Activated CD8-positive, alpha-beta memory T cell treated with anti-CD3 and anti-CD28 coated beads for 1 hour (primary cell): ENCODE measurements around the gene TTLL4.
"Not testable (repeated sequence)": the region's sequence is repeated elsewhere in the genome, so short reads cannot be mapped to it uniquely, and the experiment has no call there.

Experiments used
- DNase-seq, 2 donors: peaks; one replicate each; pipeline ENCODE4 v3.0.0-alpha.2; 2020; ENCODE audit warnings: low read depth in 1 of 2; ENCODE audit errors: extremely low read depth in 1 of 2

TTLL4 gene, protein sequence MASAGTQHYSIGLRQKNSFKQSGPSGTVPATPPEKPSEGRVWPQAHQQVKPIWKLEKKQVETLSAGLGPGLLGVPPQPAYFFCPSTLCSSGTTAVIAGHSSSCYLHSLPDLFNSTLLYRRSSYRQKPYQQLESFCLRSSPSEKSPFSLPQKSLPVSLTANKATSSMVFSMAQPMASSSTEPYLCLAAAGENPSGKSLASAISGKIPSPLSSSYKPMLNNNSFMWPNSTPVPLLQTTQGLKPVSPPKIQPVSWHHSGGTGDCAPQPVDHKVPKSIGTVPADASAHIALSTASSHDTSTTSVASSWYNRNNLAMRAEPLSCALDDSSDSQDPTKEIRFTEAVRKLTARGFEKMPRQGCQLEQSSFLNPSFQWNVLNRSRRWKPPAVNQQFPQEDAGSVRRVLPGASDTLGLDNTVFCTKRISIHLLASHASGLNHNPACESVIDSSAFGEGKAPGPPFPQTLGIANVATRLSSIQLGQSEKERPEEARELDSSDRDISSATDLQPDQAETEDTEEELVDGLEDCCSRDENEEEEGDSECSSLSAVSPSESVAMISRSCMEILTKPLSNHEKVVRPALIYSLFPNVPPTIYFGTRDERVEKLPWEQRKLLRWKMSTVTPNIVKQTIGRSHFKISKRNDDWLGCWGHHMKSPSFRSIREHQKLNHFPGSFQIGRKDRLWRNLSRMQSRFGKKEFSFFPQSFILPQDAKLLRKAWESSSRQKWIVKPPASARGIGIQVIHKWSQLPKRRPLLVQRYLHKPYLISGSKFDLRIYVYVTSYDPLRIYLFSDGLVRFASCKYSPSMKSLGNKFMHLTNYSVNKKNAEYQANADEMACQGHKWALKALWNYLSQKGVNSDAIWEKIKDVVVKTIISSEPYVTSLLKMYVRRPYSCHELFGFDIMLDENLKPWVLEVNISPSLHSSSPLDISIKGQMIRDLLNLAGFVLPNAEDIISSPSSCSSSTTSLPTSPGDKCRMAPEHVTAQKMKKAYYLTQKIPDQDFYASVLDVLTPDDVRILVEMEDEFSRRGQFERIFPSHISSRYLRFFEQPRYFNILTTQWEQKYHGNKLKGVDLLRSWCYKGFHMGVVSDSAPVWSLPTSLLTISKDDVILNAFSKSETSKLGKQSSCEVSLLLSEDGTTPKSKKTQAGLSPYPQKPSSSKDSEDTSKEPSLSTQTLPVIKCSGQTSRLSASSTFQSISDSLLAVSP

DNA sequence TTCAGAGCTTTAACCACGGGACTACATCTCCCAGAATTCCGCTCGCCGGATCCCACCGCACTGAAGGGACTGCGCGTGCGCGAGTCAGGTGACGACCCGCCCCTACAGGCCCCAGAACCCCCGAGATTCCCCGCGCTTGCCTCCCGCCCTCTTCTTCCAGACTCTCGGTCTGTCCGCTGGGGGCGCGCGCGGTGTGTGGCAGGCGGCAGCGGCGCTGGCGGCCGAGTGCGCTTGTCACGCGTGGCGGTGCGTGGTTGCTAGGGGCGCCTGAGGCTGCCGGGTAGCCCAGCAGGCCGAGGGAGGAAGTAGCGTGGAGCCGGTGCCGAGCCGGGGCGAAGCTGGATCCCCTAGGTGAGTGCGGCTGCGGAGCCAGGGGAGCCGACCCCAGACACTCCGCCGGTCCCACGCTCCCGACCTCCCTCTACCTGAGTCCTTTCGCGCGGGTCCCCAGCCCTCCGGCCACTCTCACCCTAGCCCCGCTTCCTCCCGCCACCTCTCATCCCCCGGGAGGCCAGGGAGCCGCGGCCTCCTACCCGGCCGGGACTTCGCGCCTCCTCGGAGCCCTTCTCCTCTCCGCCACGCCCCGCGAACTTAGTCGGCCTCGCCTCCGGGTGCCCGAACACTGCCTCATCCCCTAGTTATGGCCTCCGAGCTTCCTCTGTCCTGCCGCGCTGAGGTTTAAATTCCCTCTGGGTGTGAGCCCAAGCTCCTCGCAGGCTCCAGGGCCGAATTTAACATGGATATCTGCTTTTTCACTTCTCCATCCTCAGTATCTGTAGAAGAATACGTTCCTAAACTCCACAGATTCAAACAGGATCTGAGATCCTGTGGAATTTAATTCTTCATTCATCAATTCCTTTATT lies at the start of gene TTLL4:
TTLL4 (plus strand) TSS at position 149 of the 863 bp plus-strand sequence. CDS start 26,842 bp downstream, outside the sequence.
- DNase-seq = peak; percentile 97 to 98

DNA sequence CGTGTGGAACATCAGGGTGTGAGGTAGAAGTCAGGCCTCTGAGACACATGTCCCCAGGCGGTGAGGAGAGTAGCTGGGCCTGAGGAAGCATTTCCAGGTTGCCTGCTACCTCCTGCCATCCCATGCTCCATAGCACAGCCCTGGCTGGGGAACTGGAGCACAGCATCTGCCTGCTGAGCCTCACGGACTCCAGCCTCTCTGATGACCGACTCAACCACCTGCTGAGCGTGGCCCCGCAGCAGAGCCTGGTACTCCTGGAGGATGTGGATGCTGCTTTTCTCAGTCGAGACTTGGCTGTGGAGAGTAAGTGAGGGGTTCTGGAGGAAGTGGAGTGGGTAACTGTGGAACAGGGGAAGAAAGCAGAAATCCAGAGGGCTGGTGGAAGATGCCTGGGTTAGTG lies 48.3 kb upstream of the TTLL4 start:
- no peak for DNase-seq

DNA sequence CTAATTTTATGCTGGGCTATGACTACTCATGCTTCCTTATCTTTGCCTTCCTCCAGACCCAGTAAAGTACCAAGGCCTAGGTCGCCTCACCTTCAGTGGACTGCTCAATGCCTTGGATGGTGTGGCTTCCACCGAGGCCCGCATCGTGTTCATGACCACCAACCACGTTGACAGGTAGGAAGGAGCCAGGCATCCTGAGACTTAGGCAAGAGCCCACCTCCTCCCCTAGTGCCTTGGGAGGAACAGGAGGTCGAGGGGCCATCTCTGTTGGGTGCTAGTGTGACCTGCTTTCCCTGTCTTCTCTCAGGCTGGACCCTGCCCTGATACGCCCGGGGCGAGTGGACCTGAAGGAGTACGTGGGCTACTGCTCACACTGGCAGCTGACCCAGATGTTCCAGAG lies 47.8 kb upstream of the TTLL4 start:
- no peak for DNase-seq

DNA sequence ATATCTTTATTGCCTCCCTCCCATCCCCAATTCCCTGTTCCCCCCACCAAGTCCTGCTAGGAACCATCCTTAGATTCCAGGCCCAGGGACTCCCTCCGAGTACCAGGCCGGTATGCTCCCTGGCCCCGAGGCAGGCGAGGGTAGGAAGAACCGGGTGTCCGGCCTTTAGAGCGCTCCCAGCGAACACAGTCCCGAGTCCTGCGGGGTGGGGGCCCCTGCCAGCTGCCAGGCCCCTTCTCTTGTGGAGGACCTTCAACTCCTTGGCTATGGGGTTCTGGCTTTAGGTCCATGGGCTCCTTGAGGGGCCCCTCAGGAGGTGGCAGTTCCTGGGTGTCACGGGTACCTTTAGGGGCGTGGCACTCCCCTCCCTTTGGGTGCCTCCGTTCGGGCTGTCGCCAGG lies 46.7 kb upstream of the TTLL4 start:
- DNase-seq = no peak

DNA sequence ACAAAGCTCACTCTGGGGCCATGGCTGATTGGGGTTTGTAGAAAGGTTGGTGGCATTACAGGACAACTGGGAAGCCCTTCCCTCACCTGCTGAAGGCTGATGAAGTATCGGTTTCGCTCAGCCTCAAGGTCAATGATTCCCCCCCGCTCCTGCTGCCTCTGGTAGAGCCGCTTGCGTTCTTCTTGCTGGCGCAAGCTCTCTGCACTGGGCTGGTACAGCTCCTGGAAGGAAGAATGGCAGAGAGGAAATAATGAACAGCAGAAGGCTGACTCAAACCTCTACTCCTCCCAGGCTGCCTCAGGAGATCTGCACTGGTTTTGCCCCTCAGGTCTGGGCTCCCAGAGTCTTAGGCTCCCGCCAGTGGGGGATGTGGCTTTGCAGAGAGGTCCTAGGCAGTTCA lies 46.0 kb upstream of the TTLL4 start:
- DNase-seq = no peak

DNA sequence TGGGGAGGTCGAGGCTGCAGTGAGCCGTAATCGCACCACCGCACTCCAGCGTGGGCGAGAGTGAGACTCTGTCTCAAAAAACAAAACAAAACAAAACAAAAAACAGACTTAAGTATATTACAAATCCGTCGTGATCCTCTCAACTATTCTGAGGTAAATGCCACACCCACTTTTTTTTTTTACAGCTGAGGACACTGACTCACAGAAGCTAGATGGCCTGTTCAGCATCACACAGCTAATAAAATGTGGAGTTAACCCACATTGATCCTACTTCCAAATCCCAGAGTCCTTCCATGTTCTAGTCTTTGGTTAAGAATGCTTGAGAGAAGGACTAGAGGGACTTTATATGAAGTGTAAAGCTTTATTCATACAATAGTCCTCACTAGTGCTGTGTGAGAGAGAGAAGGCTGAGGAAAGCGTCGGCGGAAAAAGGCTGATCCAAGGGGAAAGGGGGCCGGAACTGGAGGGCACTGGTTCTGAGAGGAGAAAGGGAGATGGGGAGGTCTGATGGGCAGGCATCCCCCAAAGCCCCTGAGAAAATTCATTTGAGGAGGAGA lies 39.5 kb upstream of the TTLL4 start:
- no peak for DNase-seq

DNA sequence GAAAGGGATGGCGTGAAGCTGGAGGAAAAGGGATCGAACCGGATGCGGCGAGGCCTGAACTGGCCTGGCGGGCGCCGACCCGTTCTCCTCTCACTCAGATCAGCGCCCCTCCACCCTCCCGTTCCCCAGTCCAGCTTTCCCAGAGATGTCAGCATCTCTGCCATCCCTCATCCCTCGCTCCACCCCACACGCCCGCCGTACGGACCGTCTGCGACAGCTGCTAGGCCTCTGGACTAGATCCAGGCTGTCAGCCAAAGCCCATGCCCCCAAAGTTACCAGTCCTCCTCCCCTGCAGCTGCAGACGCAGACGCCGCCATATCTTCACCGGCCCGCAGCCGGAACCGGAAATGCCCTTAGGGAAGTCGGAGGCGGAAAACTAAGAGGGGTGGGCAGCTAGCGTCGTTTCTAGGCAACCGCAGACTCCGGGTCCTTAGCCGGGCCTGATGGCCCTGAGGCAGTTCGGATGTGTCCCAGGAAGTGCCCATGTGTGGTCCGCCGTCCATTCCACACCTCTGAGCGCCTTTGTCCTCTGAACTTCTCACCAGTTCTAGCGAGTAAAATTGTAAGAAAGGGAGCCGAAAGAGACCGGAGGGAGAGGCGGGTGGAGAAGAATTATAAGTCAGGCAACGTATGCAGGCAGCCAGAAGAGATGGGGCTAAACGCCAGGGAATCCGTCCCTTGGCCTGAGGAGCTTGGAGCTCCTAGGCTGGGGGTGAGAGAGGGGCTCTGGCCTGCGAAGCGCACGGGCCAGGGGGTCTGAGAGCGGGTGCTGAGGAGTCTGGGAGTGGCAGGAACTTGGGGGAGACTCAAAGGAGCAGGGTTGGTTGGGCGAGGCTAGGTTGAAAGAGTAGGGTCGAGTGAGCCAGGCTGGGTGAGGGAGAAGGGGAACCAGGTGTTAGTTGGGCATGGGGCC lies 38.7 kb upstream of the TTLL4 start, which contains the start of the genes RNF25 and STK36:
RNF25 (minus strand) TSS at position 349 of the 913 bp plus-strand sequence; CDS start at position 317, 32 bp downstream.
STK36 (plus strand) TSS at position 433 of the 913 bp plus-strand sequence. CDS start 744 bp downstream, outside the sequence.
- peak; percentile 45 to 69 for DNase-seq

DNA sequence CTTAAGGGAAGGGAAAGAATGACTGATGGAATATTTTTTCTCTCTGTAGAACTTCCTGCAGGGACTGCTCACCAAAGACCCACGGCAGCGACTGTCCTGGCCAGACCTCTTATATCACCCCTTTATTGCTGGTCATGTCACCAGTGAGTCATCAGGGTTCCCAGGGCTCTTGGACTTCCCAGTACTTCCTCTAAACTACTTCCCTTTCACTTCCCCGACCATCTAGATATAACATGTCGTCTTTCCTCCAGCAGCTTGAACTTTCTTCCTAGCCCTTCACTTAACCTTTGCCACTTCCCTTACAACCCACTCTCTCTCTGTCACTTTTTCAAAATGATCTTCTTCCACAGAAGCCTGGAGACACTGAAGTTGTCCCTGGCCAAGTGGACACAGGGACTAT lies 31.5 kb upstream of the TTLL4 start:
- no peak for DNase-seq

DNA sequence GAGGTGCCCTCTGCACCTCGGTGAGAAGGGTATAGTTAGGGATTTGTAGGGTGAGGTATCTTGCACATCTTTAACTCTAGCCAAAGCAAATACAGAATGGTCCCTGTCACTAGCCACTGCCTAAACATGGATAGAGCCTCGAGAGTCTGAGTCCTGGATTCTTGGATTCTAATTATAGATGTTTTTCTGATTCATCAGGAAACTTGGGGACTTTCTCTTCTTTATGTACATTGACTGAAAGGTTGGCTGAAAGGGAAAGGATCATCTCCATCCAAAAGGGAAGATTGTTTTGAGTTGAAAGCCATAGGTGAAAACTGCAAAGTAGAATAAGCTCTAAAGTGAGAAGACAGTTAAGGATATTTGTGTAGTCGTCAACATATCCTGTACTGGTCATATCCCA lies 30.6 kb upstream of the TTLL4 start:
- no peak for DNase-seq

DNA sequence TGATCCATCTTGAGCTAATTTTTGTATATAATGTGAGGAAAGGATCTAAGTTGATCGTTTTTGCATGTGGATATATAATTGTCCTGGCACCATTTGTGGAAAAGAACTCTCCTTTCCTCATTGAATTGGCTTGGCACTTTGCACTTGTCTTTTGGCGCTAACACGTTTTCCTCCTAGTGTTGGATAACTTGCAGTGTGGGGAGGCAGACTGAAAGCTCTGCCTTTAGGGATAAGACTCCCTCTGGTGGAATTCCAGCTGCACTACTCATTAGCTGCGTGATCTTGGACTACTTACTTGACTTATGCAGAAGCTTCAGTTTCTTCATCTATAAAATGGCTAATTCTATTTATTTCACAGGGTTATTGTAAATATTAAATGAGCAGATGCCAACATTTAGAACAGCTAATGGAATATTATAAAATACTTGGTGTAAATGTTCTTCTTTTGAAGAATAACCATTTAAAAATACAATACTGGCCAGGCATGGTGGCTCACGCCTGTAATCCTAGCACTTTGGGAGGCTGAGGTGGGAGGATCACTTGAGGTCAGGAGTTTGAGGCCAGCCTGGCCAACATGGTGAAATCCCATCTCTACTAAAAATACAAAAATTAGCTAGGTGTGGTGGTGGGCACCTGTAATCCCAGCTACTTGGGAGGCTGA lies 23.1 kb upstream of the TTLL4 start:
- not testable (repeated sequence) for DNase-seq

DNA sequence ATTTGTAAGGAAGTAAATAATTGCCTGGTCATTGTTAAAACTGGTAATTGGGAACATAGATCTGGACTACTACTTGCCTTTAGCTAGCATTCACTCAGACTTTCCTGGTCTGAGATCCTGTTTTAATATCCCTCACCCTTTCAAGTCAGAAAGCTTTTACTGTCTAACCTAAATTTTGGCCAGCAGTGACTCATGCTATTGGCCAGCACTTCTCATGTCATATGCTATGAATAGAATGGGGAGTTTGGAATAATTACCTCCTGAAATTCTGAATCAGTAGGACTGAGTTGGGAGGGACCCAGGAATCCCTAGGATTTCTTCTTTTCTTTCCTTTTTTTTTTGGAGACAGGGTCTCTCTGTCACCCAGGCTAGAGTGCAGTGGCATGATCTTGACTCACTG lies 19.4 kb upstream of the TTLL4 start:
- DNase-seq = no peak

DNA sequence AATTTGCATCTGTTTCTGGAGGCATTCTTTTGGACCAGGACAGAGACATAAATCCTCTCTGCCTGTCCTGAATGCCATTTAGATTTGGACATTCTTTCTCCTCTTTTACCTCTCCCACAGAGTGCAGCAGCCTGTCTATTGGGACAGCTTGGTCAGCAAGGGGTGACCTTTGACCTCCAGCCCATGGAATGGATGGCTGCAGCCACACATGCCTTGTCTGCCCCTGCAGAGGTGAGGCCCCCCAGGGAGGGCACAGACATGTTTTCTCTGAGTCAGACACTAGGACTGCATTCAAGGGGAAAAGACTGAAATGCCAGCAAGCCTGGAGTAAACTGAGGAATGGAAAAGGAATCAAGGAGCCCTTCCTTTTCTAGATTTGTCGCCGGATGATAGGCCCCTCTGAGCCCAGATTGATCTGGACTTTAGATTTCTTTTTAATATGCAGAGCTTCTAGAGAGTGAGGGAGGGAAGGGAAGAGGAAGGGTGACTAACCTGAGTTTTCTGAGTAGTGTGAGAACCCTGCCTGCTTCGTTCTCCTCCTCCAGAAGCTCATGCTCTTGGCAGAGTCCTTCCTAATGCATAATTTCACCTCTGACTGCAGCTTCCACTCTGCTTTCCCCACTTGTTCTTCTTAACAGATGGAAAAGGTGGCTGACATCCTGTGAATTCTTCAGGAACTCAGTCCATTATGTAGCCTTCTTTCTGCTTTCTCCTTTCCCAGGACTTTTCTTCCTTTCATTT lies 16.1 kb upstream of the TTLL4 start:
- DNase-seq = no peak

DNA sequence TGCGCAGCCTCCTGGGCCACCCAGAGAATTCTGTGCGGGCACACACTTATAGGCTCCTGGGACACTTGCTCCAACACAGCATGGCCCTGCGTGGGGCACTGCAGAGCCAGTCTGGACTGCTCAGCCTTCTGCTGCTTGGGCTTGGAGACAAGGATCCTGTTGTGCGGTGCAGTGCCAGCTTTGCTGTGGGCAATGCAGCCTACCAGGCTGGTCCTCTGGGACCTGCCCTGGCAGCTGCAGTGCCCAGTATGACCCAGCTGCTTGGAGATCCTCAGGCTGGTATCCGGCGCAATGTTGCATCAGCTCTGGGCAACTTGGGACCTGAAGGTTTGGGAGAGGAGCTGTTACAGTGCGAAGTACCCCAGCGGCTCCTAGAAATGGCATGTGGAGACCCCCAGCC lies 11.8 kb upstream of the TTLL4 start:
- DNase-seq = no peak

DNA sequence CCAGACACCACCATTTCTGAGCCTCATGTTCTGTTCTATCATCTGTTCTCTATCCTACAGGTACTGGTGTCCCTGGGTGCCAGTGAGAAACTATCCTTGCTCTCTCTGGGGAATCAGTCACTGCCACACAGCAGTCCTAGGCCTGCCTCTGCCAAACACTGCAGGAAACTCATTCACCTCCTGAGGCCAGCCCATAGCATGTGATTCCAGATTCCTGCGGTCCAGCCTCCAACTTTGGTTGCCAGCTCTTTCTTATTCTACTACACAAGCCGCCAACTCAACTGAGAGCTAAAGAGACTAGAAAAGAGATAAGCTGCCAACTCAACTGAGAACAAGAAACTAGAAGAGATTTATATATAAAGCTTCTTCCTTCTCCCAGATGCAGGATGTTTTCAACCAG lies 8.8 kb upstream of the TTLL4 start:
- DNase-seq = no peak

DNA sequence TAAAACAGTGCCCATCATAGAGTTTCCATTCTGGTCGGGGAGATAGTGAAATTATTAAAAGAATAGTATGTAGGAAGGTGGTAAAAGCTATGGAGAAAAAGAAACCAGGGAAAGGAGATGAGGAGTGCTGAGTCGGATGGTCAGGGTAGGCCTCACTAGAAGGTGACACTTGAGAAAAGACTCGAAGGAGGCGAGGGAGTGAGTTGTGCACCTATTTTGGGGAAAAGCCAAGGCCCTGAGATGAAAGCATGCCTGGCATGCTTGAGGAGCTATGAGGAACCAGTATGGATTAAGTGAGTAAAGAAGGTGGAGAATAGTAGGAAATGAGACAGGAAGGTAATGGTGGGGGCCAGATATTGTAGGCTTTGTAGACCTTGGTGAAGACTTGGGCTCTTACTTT lies 7.3 kb upstream of the TTLL4 start:
- no peak for DNase-seq

DNA sequence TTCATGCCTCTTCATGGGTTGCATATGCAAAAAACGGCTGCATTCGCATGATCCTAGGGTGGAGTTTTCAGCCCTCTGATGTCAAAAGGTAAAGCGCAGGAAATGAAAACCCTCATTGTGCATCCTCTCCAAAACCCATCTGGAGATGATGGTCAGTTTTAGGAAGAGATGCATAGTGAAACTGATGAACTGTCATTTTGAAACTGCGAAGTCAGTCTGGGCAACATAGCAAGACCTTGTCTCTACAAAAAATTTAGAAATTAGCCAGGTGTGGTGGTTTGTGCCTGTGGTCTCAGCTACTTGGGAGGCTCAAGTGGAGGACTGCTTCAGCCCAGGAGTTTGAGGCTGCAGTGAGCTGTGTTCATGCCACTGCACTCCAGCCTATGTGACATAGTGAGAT lies 2.5 kb upstream of the TTLL4 start:
- DNase-seq = no peak

DNA sequence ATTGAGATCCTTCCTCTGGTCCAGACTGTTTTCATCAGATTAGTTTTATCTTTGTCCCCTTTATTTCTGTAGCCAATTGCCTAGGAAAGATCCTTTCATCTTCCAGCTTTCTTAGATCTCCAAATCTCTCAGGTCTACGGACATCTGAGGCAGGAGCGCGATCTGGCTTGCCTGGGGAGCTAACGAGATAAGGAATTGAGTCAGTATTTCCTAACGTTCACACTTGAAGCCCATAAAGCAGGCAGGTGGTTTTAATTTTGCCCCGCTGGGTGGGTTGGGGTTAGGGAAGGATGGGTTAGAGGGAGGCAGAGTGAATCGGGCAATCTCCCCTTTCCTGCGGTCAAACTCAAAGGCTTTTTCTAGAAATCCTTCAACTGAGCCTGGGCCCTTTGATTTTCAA lies 727 bp upstream of the TTLL4 start:
- DNase-seq = no peak

DNA sequence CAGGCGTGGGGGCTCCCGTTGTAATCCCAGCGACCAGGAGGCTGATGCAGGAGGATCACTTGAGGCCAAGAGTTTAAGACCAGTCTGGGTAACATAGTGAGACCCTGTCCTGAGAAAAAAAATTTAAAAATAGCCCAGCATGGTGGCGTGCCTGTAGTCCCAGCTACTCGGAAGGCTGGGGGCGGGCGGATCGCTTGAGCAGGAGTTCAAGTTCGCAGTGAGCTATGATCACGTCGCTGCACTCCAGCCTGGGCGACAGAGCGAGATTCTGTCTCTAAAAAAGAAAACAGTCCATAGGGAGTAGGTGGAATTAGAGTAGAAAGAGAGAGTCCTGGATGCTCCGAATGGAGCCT lies 325 bp upstream of the TTLL4 start:
- no peak for DNase-seq
